ENCODE measurements around the gene HOATZ.

DNA sequence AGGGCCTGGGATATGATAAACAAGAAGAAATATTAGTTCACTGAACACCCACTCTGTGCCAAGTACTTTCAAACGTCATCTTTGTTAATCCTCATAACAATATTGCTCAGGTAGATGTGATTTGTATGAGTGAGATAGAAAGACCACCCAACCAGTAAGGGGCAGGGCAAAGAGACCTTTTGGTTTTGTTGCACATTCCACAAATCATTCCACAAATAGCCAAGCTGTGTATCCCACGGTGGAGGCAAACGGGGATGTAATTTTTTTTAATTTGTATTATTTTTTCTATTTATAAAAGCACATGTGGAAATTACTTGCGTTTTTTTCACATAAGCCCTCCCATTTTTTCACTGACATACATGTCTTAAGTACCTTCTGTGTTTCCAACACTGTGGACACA is 54.9 kb downstream of the HOATZ start:
- TF ChIP-seq, protein P1, sequence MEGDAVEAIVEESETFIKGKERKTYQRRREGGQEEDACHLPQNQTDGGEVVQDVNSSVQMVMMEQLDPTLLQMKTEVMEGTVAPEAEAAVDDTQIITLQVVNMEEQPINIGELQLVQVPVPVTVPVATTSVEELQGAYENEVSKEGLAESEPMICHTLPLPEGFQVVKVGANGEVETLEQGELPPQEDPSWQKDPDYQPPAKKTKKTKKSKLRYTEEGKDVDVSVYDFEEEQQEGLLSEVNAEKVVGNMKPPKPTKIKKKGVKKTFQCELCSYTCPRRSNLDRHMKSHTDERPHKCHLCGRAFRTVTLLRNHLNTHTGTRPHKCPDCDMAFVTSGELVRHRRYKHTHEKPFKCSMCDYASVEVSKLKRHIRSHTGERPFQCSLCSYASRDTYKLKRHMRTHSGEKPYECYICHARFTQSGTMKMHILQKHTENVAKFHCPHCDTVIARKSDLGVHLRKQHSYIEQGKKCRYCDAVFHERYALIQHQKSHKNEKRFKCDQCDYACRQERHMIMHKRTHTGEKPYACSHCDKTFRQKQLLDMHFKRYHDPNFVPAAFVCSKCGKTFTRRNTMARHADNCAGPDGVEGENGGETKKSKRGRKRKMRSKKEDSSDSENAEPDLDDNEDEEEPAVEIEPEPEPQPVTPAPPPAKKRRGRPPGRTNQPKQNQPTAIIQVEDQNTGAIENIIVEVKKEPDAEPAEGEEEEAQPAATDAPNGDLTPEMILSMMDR (optimal IDR thresholded peaks at IDR 0.05 in 1 of 3, IDR thresholded peaks at IDR 0.05 in 1 of 3, conservative IDR thresholded peaks at IDR 0.05 in 1 of 3; ENCODE audit: extremely low read depth in 1 of 3, insufficient read depth in 2 of 3, low read length in 3 of 3) = no peak
- no peak for TF ChIP-seq EZH2 (IDR thresholded peaks at IDR 0.05; ENCODE audit: low read length)
